ENCODE data around the gene STXBP5.

The STXBP5 gene

DNA sequence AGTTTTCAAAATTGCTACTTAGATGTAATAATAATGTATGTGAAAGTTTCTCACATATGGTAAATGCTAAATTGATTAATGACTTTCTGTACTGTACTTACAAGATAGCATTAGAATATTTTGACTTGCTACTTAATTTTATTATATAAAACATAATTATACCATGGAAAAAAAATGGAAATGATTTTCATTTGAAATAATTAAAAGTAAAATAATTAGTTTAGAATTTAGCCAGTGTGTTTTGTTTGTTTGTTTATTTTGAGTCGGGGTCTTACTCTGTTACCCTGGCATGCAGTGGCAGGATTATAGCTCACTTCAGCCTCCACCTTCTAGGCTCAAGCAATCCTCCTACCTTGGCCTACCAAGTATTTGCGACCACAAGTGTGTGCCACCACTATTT is 7.1 kb downstream of the STXBP5 start:
- DNase-seq (ENCODE audit: low spot score) = no peak

GRCh38 chr6:147211831-147212230 is 7.6 kb downstream of the STXBP5 start:
- no peak for DNase-seq (ENCODE audit: low spot score)

- no peak for DNase-seq (ENCODE audit: low spot score)
These were observed 8.4 kb downstream of the STXBP5 start for GRCh38 chr6:147212622-147213021.

DNA sequence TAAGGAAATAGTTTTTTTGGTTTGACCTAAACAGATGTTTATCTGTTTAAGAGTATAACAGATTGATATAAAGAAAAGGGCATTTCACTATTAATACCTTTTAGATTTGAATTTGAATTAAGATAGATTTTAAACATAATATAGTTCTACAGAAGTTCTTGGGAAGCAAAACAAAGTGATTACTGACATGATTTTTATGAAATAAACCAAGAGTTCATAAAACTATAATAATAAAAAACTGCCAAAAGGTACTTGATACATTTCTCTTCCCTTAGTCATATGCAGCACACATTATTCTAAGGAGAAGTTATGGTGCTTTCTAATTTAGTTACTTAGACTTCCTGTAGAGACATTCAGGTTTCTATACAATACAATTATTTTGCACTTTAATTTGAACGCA is 9.6 kb downstream of the STXBP5 start:
- no peak for DNase-seq (ENCODE audit: low spot score)

- no peak for DNase-seq (ENCODE audit: low spot score)
These were observed 10.3 kb downstream of the STXBP5 start for GRCh38 chr6:147214248-147215227.

DNA sequence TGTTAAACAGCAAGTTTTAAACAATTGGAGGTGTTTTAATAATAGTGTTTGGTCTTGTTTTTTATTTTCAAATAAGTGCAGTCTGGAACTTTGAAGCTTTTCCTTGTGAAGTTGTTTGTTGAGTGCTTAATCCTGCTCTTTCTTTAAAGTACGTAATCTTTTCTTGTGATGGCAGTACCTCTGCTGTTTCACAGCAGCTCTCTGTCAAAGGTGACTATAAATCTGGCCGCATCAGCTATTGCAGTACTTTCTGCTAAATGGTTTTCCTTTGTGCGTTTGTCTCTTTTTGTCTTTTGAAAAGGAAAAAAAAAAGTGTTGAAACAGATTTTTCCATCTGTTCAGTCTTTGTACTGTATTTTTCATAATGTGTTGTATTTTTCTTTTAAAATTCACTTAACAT is 12.7 kb downstream of the STXBP5 start:
- no peak for DNase-seq (ENCODE audit: low spot score)

- no peak for DNase-seq (ENCODE audit: low spot score)
These were observed 13.7 kb downstream of the STXBP5 start for GRCh38 chr6:147217840-147218404.

- no peak for DNase-seq (ENCODE audit: low spot score)
These were observed 14.6 kb downstream of the STXBP5 start for GRCh38 chr6:147218797-147219196.

- no peak for DNase-seq (ENCODE audit: low spot score)
These were observed 15.2 kb downstream of the STXBP5 start for GRCh38 chr6:147219463-147219862.

DNA sequence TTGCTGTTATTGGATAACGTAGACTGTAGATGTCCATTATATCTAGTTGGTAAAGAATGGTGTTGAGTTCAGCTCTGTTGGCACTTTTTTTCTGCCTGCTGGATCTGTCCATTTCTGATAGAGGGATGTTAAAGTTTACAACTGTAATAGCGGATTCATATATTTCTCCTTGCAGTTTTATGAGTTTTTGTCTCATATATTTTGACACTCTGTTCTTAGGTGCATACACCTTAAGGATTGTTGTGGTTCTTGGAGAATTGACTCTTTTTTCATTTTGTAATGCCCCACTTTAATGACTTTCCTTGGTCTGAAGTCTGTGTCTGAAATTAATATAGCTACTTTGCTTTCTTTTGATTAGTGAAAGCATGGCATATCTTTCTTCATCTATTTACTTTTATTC is 16.1 kb downstream of the STXBP5 start:
- no peak for DNase-seq (ENCODE audit: low spot score)

- no peak for DNase-seq (ENCODE audit: low spot score)
These were observed 17.5 kb downstream of the STXBP5 start for GRCh38 chr6:147221739-147222138.

DNA sequence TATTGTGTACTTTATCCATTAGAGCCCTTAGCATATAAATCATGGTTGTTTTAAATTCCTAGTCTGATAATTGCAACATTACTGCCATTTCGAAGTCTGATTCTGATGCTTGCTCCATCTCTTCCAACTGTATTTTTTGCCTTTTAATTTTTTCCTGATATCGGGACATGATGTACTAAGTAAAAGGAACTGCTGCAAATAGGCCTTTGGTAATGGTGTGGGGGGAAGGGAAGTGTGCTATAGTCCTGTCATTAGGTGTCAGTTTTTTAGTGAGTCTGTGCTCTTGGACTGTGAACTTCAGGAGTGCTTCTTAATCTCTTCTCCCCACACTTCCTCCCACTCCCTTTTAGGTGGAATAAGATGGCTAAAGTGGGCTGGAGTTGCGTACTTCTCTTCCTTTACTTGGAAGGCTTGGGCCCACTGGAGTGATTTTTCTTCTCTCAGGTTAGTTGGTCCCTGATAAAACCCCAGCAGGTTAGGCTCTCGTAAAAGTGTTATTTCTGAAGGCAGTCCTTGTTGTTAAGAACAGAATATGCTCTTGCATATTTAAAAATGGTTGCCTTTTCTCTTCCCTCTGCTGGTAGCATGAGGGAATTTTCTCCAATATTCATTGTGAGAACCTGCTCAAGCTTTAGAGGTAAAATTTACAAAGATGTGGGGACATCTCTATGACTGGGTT is 18.1 kb downstream of the STXBP5 start:
- DNase-seq (ENCODE audit: low spot score) = peak; percentile 32

- DNase-seq (ENCODE audit: low spot score) = no peak
These were observed 19.5 kb downstream of the STXBP5 start for GRCh38 chr6:147223736-147224135.

DNA sequence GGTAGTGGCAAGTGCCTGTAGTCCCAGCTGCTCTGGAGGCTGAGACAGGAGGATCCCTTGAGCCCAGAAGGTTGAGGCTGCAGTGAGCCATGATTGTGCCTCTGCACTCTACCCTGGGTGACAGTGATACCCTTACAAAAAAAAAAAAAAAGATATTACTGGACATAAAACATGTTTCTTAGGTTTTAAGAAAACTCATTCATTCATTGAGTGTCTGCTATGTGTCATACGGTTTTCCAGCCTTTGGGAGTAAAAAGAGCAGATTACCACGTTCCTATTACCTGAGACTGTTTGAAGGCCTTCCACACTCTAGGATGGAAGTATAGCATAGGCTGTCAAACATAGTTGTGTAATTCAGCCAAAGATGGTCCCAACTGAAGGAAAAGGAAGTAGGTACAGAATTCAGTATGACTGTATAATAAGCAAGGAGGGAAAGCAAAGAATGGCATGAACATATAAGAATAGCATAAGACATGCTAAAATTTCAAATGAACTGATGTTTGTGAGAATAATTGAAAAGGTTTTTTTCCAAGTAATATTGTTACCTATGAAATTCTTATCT is 22.0 kb downstream of the STXBP5 start:
- no peak for DNase-seq (ENCODE audit: low spot score)

DNA sequence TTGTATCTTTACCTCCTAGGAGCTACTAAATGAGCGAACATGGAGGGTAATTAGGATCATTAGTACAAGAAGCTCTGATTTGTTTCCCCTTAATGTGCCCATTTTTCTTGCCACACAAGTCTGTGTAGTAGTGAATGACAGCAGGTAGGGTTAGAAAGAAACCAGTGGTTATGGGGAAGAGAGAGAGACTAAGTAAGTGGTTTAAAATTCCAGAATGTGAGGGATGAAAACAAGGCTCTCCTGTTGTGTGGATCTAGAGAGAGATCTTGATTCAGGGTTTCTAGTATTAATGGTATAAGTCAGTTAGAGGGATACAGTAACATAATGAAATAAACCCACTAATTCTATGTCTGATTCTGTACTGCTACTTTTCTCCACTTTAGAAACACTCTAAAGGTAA is 22.7 kb downstream of the STXBP5 start:
- DNase-seq (ENCODE audit: low spot score) = no peak

DNA sequence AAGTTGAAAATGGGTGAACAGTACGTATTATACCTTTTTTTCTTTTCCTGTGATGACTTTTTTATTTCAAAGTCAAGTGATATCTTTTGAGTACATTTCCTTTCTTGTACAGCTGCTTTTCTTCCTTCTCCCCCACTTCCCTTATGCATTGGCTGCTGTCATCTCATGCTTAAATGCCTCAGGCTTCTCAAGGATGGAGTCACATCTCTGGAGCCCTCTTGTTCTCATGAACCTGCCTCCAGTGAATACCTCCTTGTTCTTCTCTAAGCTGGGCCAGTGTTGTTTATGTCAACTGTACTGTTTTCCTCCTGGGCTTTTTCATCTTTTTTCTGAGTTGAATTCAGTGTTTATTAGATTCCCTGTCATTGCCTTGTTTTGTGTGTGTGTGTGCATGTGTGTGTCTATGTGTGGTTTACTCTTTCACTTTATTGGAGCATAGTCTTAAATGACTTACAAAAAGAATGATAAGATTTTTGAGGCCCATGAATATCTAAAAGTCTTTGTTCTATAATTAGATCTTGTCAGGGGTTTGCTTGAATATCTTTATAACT is 23.6 kb downstream of the STXBP5 start:
- no peak for DNase-seq (ENCODE audit: low spot score)

- no peak for DNase-seq (ENCODE audit: low spot score)
These were observed 27.4 kb downstream of the STXBP5 start for GRCh38 chr6:147231589-147231988.

GRCh38 chr6:147234685-147235084 is 30.5 kb downstream of the STXBP5 start:
- DNase-seq (ENCODE audit: low spot score) = no peak

- DNase-seq (ENCODE audit: low spot score) = no peak
These were observed 33.9 kb downstream of the STXBP5 start for GRCh38 chr6:147238164-147238563.

DNA sequence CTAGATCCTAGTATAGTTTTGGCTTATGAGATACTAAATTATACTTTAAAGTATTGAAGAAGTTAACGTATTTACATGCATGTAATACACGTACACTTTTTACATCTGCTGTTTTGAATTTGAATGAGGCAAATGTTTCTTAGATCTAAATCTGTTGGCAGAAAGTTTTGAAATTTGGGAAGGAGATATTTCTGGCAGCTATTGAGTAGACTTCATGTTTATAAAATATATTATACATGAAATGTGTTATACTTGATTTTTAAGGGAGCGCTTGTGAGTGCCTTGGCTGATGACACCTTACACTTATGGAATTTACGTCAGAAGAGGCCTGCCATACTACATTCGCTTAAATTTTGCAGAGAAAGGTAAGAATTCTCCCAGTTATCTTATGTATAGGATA is 34.7 kb downstream of the STXBP5 start:
- no peak for DNase-seq (ENCODE audit: low spot score)

DNA sequence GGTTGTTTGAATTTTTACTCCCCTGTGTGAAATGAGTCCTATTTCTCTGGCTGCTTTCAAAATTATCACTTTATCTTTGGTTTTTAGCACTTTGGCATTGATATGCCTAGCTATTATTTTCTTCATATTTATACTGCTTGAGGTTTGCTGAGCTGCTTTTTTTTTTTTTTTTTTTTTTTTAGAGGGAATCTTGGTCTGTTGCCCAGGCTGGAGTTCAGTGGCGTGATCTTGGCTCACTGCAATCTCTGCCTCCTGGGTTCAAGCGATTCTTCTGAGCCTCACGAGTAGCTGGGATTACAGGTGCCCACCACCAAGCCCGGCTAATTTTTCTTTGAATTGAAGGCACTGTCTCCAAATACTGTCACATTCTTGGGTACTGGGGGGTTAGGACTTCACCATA is 40.6 kb downstream of the STXBP5 start:
- no peak for DNase-seq (ENCODE audit: low spot score)

DNA sequence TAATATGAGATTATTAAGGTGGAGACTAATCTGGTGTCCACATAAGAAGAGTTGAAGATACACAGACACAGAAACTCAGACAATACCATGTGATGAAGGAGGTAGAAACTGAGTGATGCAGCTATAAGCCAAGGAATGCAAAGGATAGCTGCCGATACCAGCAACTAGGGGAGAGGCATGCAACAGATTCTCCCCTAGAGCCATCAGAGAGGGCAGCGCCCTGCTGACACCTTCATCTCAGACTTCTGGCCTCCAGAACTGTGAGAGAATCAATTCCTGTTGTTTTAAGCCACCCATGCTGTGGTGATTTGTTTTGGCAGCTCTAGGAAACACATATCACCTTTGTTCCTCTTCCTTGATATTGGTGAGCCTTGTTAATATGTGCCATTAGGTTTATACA is 41.5 kb downstream of the STXBP5 start:
- DNase-seq (ENCODE audit: low spot score) = no peak
